Skeletal muscle cell (primary cell): ENCODE results near the gene ATP6V1B1.

ENCODE experiments used
- DNase-seq: peaks from one replicate; pipeline ENCODE4 v3.0.0-alpha.2; 2010; ENCODE audit warnings: low read depth
- H3K4me3 ChIP-seq: 2 replicates; pipeline ENCODE4 v1.5.1; 2011; ENCODE audit warnings: low read depth, mild to moderate bottlenecking, control low read depth, low read length, moderate library complexity

ATP6V1B1 gene

GRCh38 chr2:70960833-70961647, 25.3 kb downstream of the ATP6V1B1 start:
- no peak overlapping the region for H3K4me3 ChIP-seq
- no peak for DNase-seq

- DNase-seq: no peak
- H3K4me3 ChIP-seq: no peak overlapping the region
These were observed 25.9 kb downstream of the ATP6V1B1 start for GRCh38 chr2:70961648-70961994.

- DNase-seq: no peak
- H3K4me3 ChIP-seq: no peak overlapping the region
These were observed 26.6 kb downstream of the ATP6V1B1 start for GRCh38 chr2:70962211-70962884.

DNA sequence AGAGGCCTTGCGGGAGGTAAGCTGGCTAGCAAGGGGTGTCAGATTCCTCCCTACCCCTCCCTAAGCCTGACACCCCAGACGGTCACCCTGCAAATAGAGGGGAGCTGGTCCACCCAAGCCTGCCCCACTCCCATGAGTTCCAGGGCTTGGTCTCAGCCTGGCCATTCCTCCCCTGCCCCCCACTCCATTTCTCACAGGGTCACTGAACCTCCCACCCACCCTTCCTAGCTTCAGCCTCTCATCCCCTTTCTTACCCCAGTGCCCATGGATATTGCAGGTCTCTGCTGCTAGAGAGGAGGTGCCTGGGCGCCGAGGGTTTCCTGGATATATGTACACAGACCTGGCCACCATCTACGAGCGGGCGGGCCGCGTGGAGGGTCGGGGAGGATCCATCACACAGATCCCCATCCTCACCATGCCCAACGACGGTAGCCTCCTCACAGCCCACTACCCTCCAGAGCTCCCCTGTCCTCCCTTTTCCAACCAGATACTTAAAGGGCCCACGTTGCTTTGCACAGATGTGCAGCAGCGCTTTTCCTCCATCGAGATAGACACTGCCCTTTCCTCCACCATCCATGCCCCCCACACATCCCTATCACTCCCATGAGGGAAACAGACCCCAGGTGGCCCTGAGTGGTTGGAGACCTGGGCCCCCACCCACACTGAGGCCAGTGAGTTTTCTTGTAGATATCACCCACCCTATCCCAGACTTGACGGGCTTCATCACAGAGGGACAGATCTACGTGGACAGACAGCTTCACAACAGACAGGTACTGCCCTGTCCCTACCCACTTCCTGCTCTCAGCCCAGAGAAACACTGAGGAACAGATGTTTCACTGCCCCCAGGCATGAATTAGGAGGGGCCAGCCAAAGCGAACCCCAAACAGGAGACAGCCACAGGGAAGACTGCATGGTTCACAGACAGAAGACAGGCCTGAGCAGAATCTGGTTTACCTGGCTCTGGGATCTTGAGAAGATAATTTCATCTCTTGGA, 27.5 kb downstream of the ATP6V1B1 start:
- DNase-seq: no peak
- no peak overlapping the region for H3K4me3 ChIP-seq

DNA sequence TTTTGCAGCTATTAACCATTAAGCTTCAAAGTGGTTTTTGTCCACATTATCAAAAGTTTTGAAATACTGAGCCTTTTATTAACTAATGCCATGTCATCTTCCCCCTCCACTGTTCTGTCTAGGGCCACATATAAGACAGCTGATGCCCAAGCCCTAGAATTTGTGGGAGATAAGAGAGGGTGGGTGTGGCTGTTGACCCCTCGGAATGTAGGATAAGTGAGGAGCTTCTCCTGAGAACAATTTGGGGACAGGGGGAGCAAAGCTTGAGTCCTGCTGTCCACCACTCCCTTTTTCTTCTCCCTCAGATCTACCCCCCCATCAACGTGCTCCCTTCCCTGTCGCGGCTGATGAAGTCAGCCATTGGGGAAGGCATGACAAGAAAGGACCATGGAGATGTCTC, 28.4 kb downstream of the ATP6V1B1 start:
- DNase-seq: no peak
- H3K4me3 ChIP-seq: no peak overlapping the region

GRCh38 chr2:70964596-70965386, 29.1 kb downstream of the ATP6V1B1 start:
- DNase-seq: peak; percentile 20

GRCh38 chr2:70965506-70965905, 29.8 kb downstream of the ATP6V1B1 start:
- peak overlapping the region; percentile 50 for H3K4me3 ChIP-seq
- no peak for DNase-seq

More at GRCh38 chr2:70964596-70965386, 29.1 kb downstream of the ATP6V1B1 start:
- peak overlapping the region; percentile 50 for H3K4me3 ChIP-seq

GRCh38 chr2:70966681-70967080, 31.0 kb downstream of the ATP6V1B1 start:
- H3K4me3 ChIP-seq: no peak overlapping the region
- no peak for DNase-seq

GRCh38 chr2:70967189-70967588, 31.5 kb downstream of the ATP6V1B1 start:
- no peak for DNase-seq
- no peak overlapping the region for H3K4me3 ChIP-seq

DNA sequence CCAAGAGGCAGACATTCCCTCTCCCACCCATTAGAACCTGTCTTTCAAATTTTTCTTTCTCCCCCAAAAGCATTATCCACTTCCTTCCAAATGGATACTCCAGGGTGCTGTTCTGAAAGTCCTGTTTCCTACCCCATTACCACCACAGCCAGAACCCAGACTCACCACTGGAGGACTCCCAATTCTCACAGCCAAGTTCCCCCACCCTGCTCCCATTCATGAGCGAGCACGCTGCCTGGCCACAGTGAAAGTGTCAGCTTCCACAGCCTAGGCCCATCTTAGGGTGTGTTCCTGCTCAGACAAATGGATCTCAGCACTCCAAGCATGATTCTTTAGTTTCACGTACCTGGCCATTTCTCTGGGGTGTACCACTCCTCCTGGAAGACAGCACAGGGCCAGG, 38.9 kb downstream of the ATP6V1B1 start:
- no peak overlapping the region for H3K4me3 ChIP-seq
- no peak for DNase-seq

- DNase-seq: no peak
- H3K4me3 ChIP-seq: no peak overlapping the region
These were observed 39.5 kb downstream of the ATP6V1B1 start for GRCh38 chr2:70975237-70975636.

DNA sequence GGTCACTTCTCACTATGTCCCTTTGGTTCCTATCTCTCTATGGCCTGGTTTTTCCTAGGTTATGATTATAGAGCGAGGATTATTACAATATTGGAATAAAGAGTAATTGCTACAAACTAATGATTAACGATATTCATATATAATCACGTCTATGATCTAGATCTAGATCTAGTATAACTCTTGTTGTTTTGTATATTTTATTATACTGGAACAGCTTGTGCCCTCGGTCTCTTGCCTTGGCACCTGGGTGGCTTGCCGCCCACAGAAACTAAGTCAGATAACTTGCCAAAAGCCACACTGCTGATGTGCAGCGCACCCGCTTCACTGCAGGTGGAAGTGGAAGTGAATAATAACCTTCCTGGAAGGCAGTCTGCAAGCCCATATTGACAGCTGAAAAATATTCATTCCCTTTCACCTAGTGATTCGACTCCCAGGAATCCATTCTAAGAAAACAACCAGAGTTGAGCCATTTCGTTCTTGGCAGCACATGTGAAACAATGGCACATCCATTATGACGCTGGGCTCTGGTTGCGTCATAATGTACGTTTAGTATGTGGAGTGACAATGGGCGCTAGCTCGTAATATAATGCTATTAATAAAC, 42.0 kb downstream of the ATP6V1B1 start:
- peak overlapping the region; percentile 52 for H3K4me3 ChIP-seq
- DNase-seq: peak; percentile 89

DNA sequence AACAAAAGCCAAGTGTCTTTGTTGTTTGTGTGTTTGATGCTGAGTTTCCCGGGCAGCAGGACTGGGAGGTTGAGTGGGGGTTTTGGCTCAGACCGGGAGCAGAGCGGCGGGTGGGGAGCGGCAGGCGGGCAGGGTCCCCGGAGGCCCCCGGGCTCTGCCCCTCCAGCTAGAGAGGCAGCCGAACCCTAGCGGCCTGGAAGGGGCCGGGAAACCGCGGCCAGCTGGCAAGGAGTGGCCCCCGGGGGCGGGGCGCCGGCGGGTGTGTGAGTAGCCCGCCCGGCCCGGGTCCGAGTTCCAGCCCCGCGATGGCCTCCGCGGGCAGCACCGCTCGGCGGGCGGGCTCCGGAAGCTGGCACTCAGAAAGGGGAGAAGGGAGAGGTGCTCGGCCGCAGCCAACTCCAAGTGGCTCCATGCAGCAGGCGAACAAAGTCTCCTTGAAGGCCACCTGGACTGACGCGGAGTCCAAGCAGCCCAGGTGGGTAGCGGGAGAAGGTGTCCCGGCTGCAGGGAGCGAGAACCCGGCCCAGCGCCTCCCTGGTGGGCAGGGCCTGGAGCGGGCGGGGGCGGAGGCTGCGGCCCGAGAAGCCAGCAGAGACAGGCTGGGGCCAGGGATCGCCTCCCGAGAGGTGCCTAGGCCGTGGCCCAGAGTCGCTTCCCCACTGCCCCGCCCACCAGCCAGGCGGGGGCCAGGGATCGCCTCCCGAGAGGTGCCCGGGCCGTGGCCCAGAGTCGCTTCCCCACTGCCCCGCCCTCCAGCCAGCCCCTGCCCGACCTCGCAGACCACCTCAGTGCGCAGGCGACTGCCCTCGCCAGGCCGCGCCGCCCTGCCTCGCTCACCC, 42.9 kb downstream of the ATP6V1B1 start, which contains the start of gene ANKRD53:
TSS of gene ANKRD53 (plus strand) at position 290 of the 839 bp plus-strand sequence. CDS start at position 306, 16 bp downstream.
- peak within 1 kb of the TSS; percentile 52 for H3K4me3 ChIP-seq
- no peak for DNase-seq

- no peak for DNase-seq
- H3K4me3 ChIP-seq: peak overlapping the region; percentile 47
These were observed 43.4 kb downstream of the ATP6V1B1 start for GRCh38 chr2:70979180-70979488.

- no peak for DNase-seq
- no peak overlapping the region for H3K4me3 ChIP-seq
These were observed 43.9 kb downstream of the ATP6V1B1 start for GRCh38 chr2:70979626-70980025.

DNA sequence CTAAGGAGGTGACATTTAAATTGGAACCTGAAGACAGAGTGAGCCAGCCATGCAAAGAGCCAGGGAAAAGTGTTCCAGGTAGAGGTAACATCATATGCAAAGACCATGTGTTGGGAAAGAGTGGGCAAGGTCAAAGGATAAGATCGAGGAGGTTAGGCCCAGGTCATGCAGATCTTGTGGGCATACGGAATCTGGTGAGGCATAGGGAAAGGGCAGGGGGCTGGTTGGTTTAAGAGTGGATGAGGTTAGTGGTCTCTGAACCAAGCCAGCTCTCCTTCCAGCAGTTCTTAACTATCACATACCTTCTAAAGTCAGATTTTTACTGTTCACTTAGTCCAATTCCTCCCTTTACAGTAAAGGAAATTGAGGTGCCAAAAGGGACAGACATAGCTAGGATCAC, 45.7 kb downstream of the ATP6V1B1 start:
- no peak for DNase-seq
- H3K4me3 ChIP-seq: no peak overlapping the region

- no peak overlapping the region for H3K4me3 ChIP-seq
- DNase-seq: no peak
These were observed 46.4 kb downstream of the ATP6V1B1 start for GRCh38 chr2:70981866-70982810.
